GM12874 (cell line): ENCODE measurements around the gene COL19A1.

Experiments
- TF ChIP-seq, protein P1 (sequence below): IDR thresholded peaks from 2 replicates; pipeline ENCODE4 v1.5.1; 2011; ENCODE audit warnings: low read depth, mild to moderate bottlenecking, control low read depth, low read length, moderate library complexity; ENCODE audit not compliant: insufficient read depth

Gene COL19A1

DNA sequence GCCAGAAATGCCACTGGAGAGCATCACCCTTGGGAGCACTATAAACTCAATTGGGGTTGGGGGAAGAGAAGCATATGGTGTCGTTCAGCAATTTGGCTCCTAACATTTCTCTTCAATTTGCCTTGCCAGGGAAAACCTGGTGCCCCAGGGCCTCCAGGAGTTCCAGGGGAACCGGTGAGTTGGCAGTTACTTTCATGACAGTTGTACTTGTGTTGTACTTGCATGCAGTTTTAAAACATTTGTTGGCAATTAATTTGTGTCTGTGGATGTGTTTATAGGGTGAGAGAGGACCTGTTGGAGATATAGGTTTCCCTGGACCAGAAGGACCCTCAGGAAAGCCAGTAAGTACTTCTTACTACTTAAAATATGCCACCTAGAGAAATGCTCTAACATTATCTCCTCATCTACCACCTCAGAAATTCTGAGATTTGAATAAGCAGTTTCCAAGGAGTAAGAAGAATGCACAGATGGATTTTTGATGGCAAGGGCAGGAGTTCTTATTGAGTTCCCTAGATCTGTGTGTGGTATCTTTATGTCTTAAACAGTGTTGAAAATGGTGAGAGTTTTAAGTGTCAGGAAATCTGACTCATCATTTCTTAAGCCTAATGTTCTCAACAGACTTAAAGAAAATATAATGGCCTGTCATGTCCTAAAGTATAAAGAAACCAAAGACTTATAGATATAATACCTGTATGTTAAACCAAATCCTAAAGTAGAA lies 314.0 kb downstream of the COL19A1 start:
- TF ChIP-seq, protein P1, sequence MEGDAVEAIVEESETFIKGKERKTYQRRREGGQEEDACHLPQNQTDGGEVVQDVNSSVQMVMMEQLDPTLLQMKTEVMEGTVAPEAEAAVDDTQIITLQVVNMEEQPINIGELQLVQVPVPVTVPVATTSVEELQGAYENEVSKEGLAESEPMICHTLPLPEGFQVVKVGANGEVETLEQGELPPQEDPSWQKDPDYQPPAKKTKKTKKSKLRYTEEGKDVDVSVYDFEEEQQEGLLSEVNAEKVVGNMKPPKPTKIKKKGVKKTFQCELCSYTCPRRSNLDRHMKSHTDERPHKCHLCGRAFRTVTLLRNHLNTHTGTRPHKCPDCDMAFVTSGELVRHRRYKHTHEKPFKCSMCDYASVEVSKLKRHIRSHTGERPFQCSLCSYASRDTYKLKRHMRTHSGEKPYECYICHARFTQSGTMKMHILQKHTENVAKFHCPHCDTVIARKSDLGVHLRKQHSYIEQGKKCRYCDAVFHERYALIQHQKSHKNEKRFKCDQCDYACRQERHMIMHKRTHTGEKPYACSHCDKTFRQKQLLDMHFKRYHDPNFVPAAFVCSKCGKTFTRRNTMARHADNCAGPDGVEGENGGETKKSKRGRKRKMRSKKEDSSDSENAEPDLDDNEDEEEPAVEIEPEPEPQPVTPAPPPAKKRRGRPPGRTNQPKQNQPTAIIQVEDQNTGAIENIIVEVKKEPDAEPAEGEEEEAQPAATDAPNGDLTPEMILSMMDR, result no peak

DNA sequence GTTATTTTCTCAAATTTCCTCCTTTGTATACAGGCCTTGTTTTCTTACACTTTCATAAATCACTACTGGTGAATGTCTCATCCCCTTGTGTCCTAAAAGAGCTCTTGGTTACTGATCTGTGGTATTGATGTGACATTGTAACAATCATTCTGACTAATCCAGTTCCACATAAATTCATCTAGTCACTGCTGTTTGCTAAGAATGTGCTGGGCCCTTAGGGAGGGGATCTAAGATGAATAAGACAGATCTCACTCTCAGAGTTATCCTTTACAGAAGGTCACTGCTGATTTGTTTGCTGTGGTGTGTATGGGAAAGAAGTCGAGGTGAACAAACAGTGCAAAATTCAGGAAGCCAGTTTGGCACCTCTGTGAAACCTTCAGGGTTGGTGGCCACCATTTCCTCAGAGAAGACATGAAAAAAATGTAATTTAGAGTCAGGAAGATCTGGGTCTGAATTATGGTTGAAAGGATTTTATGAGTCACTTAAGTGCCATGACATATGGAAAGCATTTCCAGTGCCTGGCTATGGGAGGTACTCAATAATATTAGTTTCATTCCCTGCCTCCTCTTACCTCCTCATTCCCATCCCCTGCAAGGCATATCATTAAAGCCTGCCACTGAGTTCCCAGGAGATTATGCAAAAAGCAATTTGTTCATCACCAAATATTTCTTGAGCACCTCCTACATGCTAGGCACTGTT lies 314.7 kb downstream of the COL19A1 start:
- TF ChIP-seq, protein P1, result no peak

DNA sequence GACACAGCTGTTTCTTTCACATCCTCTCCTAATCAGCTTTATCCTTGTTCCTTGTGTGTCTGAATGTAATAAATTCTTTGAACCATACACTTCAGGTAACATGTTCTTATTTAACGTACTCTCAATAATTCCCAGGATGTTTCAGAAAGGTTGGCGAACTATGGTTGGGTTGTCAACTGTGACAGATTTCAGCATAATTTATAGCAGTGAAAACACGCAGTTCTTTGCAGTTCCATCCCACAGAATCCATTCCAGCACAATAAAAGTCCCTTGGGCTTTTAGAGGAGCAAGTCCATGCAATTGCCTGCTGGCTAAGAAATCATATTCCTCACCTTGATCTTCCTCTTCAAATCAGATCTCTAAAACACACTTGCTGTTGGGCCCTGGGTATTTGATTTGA lies 317.2 kb downstream of the COL19A1 start:
- TF ChIP-seq, protein P1, result no peak

DNA sequence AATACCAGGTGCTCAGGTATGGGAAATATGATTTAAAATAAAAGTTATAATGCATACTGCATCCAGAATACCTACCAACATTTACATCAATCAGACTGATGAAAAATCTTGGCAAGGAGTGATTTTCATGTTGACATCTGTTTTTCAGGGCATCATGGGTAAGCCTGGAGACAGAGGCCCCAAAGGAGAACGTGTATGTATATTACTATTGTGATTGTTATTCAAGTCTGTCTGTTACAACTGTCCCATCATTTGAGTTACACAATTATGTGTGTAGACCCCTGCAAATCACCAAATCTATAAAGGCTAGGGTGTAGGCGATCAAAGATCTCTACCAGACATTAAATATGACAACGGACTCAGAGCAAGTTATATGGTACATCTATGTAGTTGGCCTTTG lies 318.4 kb downstream of the COL19A1 start:
- TF ChIP-seq, protein P1, result no peak

DNA sequence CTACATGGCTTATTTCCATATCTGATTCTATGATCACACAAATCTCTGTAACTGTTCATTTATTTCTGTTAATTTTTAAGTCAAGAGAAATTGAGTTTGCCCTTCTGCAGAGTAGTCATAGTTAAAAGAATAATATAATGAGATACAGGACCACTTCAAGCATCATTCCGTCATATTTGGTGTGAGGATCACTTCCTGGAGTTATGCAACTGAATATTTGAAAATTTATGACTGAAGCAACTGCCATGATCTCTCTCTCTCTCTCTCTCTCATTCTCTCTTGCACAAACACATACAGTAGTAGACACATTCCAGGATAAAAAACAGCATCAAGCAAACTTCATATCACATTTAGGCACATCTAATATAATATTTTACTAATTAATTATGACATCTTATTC lies 320.1 kb downstream of the COL19A1 start:
- TF ChIP-seq, protein P1, result no peak

DNA sequence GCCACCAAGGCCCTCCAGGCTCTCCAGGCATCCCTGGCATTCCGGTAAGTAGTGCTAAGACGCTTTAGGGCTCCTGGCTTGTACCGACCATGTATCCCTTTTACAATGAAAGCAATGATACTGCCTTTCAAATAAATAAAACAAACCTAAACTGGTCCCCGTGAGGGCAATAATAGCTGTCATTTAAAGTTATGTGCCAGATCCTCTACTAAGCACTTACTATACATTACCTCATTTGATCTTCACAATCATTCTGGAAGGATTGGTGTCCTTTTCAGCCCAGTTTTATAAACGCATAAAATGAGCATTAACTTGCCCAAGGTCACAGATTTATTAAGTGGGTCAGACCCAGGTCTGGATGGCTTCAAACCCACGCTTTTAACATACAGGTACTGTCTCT lies 321.8 kb downstream of the COL19A1 start:
- TF ChIP-seq, protein P1, result no peak

DNA sequence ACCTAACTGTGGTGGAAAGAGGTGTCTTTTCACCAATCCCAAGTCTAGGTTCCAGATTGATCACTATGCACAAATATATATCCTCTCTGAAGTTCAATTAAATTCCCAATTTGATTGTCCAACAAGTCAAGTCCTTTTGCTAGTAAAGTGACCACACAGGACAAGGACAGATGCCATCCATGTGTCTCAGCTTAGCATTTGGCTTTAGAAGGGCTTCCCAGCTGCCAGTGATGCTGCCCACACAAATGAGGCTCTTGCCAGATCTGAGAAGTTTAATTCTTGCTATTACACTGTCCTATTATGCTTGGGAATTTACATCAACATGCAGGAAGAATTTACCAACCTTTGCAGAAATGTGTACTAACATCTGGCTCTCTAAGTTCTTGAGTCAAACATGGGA lies 328.1 kb downstream of the COL19A1 start:
- TF ChIP-seq, protein P1, result no peak
